Thyroid gland (tissue), 4 donors: ENCODE results near the gene HTR4. TPM values are rescaled to one million over a fixed set of nuclear protein-coding genes. Genes with fewer than 3 reads are reported as not detected.

Experiments used
- DNase-seq, 2 donors: peaks; one replicate each; pipeline ENCODE4 v3.0.0-alpha.2; 2019
- H3K27ac ChIP-seq, 3 donors: fragments of 200-600 bp; sonication (generic); 1 replicate in 2 of 3; 2 replicates in 1 of 3; pipeline ENCODE4 v1.5.1; 2016 to 2019; ENCODE audit warnings: mild to moderate bottlenecking in 1 of 3, moderate library complexity in 1 of 3
- H3K27me3 ChIP-seq: fragments of 200-600 bp; sonication (generic); one replicate; pipeline ENCODE4 v1.5.1; 2019
- H3K36me3 ChIP-seq, 2 donors: fragments of 200-600 bp; sonication (generic); one replicate each; pipeline ENCODE4 v1.5.1; 2016 to 2019
- H3K4me1 ChIP-seq, 2 donors: fragments of 200-600 bp; sonication (generic); one replicate each; pipeline ENCODE4 v1.5.1; 2017 to 2019
- H3K4me3 ChIP-seq, 3 donors: fragments of 200-600 bp; sonication (generic); replicated peaks in 1 of 3; 1 replicate in 2 of 3; 2 replicates in 1 of 3; pipeline ENCODE4 v1.5.1; 2016; ENCODE audit warnings: mild to moderate bottlenecking in 1 of 3
- H3K9me3 ChIP-seq: fragments of 200-600 bp; sonication (generic); one replicate; pipeline ENCODE4 v1.5.1; 2017
- POLR2A ChIP-seq, 2 donors: fragments of 450-650 bp; IDR thresholded peaks; one replicate each; pipeline ENCODE4 v1.6.1; 2017; ENCODE audit warnings: antibody characterized with exemption in 2 of 2, mild to moderate bottlenecking in 2 of 2, moderate library complexity in 1 of 2
- WGBS, 2 donors: methylation state at CpG; one replicate each; pipeline ENCODE4 v1.1.5; 2017; 5-methylcytosine and 5-hydroxymethylcytosine counted together
- intact Hi-C: fragments of 100-400 bp; cut with DNase I; formaldehyde crosslinking; loops from one replicate; pipeline ENCODE4 v1.15.1; 2023
- total RNA-seq, 4 donors: library from RNA; depleted of rRNA; stranded (reverse); fragments of >200 nt; gene quantifications; one replicate each; pipeline ENCODE4 v1.2.3, GENCODE V29; 2016
- TF ChIP-seq, protein P1 (sequence below), 6 experiments: fragments of 200-600 bp in 3 of 6; fragments of 450-650 bp in 3 of 6; sonication (generic) in 3 of 6; IDR thresholded peaks; one replicate each; pipeline ENCODE4 v1.5.1; 2016 to 2019; ENCODE audit warnings: antibody characterized with exemption in 6 of 6, mild to moderate bottlenecking in 2 of 6, inconsistent platforms in 1 of 6, moderate library complexity in 1 of 6

HTR4 gene
- total RNA-seq, 4 donors from 2014 or later, result not detected

DNA sequence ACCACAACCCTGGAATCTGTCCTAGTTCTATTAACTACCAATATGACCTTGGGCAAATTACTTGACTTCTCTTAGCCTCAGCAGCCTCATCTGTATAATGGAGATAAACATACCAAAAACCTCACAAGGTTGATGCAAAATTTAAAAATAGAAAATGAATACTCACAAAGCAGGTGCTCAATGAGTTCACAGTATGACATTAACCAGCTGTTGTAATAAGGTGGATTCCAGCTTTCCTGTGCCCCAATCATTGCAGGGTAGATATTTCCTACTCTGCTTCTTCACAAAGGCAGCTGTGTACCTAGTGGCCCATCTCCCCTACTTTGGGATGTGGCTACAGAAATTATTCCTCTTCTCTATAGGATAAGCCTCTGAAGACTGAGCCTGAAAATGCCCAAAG, 8.8 kb downstream of the HTR4 start:
- no peaks in the 10 kb centered on the region for H3K9me3 ChIP-seq
- intact Hi-C loops, result no loop called here
- no peak for DNase-seq
- TF ChIP-seq POLR2A (IDR thresholded peaks at IDR 0.05), result no peak
- no peak overlapping the region for H3K27ac ChIP-seq
- H3K36me3 ChIP-seq, result no peaks in the 10 kb centered on the region
- H3K4me1 ChIP-seq, result no peaks in the 10 kb centered on the region
- H3K4me3 ChIP-seq, result no peak overlapping the region
- no peaks in the 10 kb centered on the region for H3K27me3 ChIP-seq

DNA sequence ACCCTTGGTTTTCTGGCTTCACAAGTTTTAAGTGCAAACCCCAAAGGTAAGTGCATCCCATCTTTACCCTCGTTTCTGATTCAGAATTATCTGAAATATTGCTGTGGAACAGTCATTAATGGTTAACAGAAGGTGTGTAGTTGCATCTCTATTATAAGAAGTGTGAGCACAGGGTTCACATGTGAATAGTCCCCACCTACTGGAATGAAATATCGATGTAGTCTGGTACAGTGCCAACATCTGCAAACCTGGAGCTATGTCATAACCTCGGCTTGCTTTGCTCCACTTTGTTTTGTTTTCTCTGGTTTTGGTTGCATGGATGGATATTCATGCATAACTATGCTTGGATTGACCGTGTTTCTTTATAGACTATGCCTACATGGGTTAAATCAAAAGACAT, 12.6 kb downstream of the HTR4 start:
- Histone ChIP-seq H3K36me3 (no peaks in the 10 kb centered on the region), H3K27ac (no peak overlapping the region), H3K4me1 (no peaks in the 10 kb centered on the region), H3K27me3 (no peaks in the 10 kb centered on the region), H3K9me3 (no peaks in the 10 kb centered on the region), H3K4me3 (no peak overlapping the region)
- 72 to 74% methylated on average over 4 of the region's 4 CpGs for WGBS, 2 donors
- intact Hi-C loops, result no loop called here
- TF ChIP-seq, protein P1, sequence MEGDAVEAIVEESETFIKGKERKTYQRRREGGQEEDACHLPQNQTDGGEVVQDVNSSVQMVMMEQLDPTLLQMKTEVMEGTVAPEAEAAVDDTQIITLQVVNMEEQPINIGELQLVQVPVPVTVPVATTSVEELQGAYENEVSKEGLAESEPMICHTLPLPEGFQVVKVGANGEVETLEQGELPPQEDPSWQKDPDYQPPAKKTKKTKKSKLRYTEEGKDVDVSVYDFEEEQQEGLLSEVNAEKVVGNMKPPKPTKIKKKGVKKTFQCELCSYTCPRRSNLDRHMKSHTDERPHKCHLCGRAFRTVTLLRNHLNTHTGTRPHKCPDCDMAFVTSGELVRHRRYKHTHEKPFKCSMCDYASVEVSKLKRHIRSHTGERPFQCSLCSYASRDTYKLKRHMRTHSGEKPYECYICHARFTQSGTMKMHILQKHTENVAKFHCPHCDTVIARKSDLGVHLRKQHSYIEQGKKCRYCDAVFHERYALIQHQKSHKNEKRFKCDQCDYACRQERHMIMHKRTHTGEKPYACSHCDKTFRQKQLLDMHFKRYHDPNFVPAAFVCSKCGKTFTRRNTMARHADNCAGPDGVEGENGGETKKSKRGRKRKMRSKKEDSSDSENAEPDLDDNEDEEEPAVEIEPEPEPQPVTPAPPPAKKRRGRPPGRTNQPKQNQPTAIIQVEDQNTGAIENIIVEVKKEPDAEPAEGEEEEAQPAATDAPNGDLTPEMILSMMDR (IDR thresholded peaks at IDR 0.05), result no peak
- TF ChIP-seq POLR2A (IDR thresholded peaks at IDR 0.05), result no peak
- no peak for DNase-seq

- Histone ChIP-seq H3K4me1 (no peaks in the 10 kb centered on the region), H3K27me3 (no peaks in the 10 kb centered on the region), H3K4me3 (no peak overlapping the region), H3K36me3 (no peaks in the 10 kb centered on the region), H3K27ac (no peak overlapping the region), H3K9me3 (no peaks in the 10 kb centered on the region)
- intact Hi-C loops, result no loop called here
- no peak for DNase-seq
- TF ChIP-seq POLR2A (IDR thresholded peaks at IDR 0.05), result no peak
- TF ChIP-seq, protein P1 (IDR thresholded peaks at IDR 0.05), result no peak
Observed at GRCh38 chr5:148640471-148640870, 13.9 kb downstream of the HTR4 start.

DNA sequence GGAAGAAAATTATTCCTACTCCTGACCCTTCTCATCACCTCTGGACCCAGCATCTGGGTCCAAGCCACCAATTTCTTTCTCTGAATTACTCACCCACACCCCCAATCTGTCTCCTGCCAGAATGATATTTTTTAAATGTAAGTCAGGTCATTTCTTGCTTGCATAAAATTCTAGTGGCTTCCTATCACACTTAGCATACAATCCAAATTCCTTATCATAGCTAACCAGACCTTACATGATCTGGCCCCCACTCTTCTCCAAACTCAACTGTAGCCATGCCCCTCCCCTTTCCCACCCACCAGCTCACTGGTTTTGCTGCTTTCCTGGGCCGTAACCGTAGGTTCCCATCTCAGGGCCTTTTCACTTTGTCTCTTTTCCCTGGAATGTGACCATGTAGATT, 15.2 kb downstream of the HTR4 start:
- no peaks in the 10 kb centered on the region for H3K4me1 ChIP-seq
- no peak overlapping the region for H3K27ac ChIP-seq
- TF ChIP-seq POLR2A (IDR thresholded peaks at IDR 0.05), result no peak
- TF ChIP-seq, protein P1 (IDR thresholded peaks at IDR 0.05), result no peak
- H3K36me3 ChIP-seq, result no peaks in the 10 kb centered on the region
- no peaks in the 10 kb centered on the region for H3K9me3 ChIP-seq
- no peak for DNase-seq
- H3K27me3 ChIP-seq, result no peaks in the 10 kb centered on the region
- no peak overlapping the region for H3K4me3 ChIP-seq
- WGBS, 2 donors, result 60 to 73% methylated on average over 2 of the region's 2 CpGs
- intact Hi-C loops, result no loop called here

DNA sequence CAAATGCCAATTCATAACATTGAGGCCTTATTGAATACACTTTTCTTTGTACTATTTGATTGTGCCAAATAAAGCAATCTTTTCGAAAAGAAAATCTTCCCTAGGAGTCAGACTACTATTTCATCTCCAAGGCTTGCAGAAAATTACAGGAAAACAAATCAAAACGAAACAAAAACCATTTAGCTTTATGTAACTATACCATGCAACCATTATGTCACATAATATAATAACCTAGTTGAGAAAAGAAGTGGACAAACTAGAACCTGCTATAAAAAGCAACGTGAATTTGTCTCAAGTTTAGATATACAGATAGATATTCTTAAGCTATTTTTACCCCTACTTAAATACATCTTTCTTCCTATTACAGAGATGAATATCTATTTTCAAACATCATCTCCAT, 18.0 kb downstream of the HTR4 start:
- Histone ChIP-seq H3K9me3 (no peaks in the 10 kb centered on the region), H3K4me1 (no peaks in the 10 kb centered on the region), H3K27me3 (no peaks in the 10 kb centered on the region), H3K4me3 (no peak overlapping the region), H3K27ac (no peak overlapping the region), H3K36me3 (no peaks in the 10 kb centered on the region)
- no peak for DNase-seq
- intact Hi-C loops, result no loop called here
- TF ChIP-seq POLR2A (IDR thresholded peaks at IDR 0.05), result no peak
- TF ChIP-seq, protein P1 (IDR thresholded peaks at IDR 0.05), result no peak
- 77 to 78% methylated on average over 3 of the region's 3 CpGs for WGBS, 2 donors
